ENCODE data around the gene SNRK.

The SNRK gene

GRCh38 chr3:43343815-43344214 is 57.5 kb downstream of the SNRK start:
- in situ Hi-C loops (cut with MboI; ENCODE audit: low sequenced_read_pairs, unreplicated experiment) = no loop called here
- no peak for DNase-seq (ENCODE audit: low spot score)
- no peak for TF ChIP-seq CTCF (IDR thresholded peaks at IDR 0.05; ENCODE audit: borderline replicate concordance, control extremely low read depth, extremely low read depth, insufficient read depth, missing control alignments)

GRCh38 chr3:43344520-43344919 is 58.2 kb downstream of the SNRK start:
- no peak for TF ChIP-seq CTCF (IDR thresholded peaks at IDR 0.05; ENCODE audit: borderline replicate concordance, control extremely low read depth, extremely low read depth, insufficient read depth, missing control alignments)
- no peak for DNase-seq (ENCODE audit: low spot score)
- in situ Hi-C loops (cut with MboI; ENCODE audit: low sequenced_read_pairs, unreplicated experiment) = no loop called here

- in situ Hi-C loops (cut with MboI; ENCODE audit: low sequenced_read_pairs, unreplicated experiment) = no loop called here
- no peak for TF ChIP-seq CTCF (IDR thresholded peaks at IDR 0.05; ENCODE audit: borderline replicate concordance, control extremely low read depth, extremely low read depth, insufficient read depth, missing control alignments)
- DNase-seq (ENCODE audit: low spot score) = no peak
Observed at GRCh38 chr3:43345246-43345645, 58.9 kb downstream of the SNRK start.

- TF ChIP-seq CTCF (IDR thresholded peaks at IDR 0.05; ENCODE audit: borderline replicate concordance, control extremely low read depth, extremely low read depth, insufficient read depth, missing control alignments) = no peak
- in situ Hi-C loops (cut with MboI; ENCODE audit: low sequenced_read_pairs, unreplicated experiment) = no loop called here
Observed at GRCh38 chr3:43345877-43346276, 59.5 kb downstream of the SNRK start.

GRCh38 chr3:43346978-43347749 is 60.8 kb downstream of the SNRK start:
- DNase-seq (ENCODE audit: low spot score) = no peak
- in situ Hi-C loops (cut with MboI; ENCODE audit: low sequenced_read_pairs, unreplicated experiment) = no loop called here
- no peak for TF ChIP-seq CTCF (IDR thresholded peaks at IDR 0.05; ENCODE audit: borderline replicate concordance, control extremely low read depth, extremely low read depth, insufficient read depth, missing control alignments)

More at GRCh38 chr3:43345877-43346276, 59.5 kb downstream of the SNRK start:
- DNase-seq (ENCODE audit: low spot score) = no peak

GRCh38 chr3:43347774-43348173 is 61.4 kb downstream of the SNRK start:
- DNase-seq (ENCODE audit: low spot score) = no peak
- in situ Hi-C loops (cut with MboI; ENCODE audit: low sequenced_read_pairs, unreplicated experiment) = no loop called here
- no peak for TF ChIP-seq CTCF (IDR thresholded peaks at IDR 0.05; ENCODE audit: borderline replicate concordance, control extremely low read depth, extremely low read depth, insufficient read depth, missing control alignments)
